ENCODE measurements around the gene MYF5.
"Not testable (repeated sequence)": the region's sequence is repeated elsewhere in the genome, so short reads cannot be mapped to it uniquely, and the experiment has no call there.

The MYF5 gene

GRCh38 chr12:80716696-80717469, at the start of gene MYF5:
TSS of gene MYF5 (plus strand) at chr12:80716912. CDS start at chr12:80717064, 152 bp downstream.
- DNase-seq: no peak

GRCh38 chr12:80670214-80670613, 46.5 kb upstream of the MYF5 start:
- no peak for DNase-seq

GRCh38 chr12:80676042-80676636, 40.6 kb upstream of the MYF5 start:
- not testable (repeated sequence) for DNase-seq

- DNase-seq: no peak
Observed at GRCh38 chr12:80676856-80677255, 39.9 kb upstream of the MYF5 start.

GRCh38 chr12:80677994-80678393, 38.7 kb upstream of the MYF5 start:
- no peak for DNase-seq

- DNase-seq: no peak
Observed at GRCh38 chr12:80679346-80680131, 37.2 kb upstream of the MYF5 start.

- no peak for DNase-seq
Observed at GRCh38 chr12:80681287-80681686, 35.4 kb upstream of the MYF5 start.

- DNase-seq: no peak
Observed at GRCh38 chr12:80681786-80682185, 34.9 kb upstream of the MYF5 start.

GRCh38 chr12:80684077-80684495, 32.6 kb upstream of the MYF5 start:
- DNase-seq: no peak

- DNase-seq: no peak
Observed at GRCh38 chr12:80690090-80690489, 26.6 kb upstream of the MYF5 start.

GRCh38 chr12:80690513-80690912, 26.2 kb upstream of the MYF5 start:
- no peak for DNase-seq

- no peak for DNase-seq
Observed at GRCh38 chr12:80692114-80692513, 24.6 kb upstream of the MYF5 start.

GRCh38 chr12:80697270-80697887, 19.3 kb upstream of the MYF5 start:
- DNase-seq: no peak

GRCh38 chr12:80698256-80698655, 18.5 kb upstream of the MYF5 start:
- DNase-seq: no peak

- DNase-seq: no peak
Observed at GRCh38 chr12:80698847-80699542, 17.7 kb upstream of the MYF5 start.

- no peak for DNase-seq
Observed at GRCh38 chr12:80700327-80700726, 16.4 kb upstream of the MYF5 start.

GRCh38 chr12:80701388-80701787, 15.3 kb upstream of the MYF5 start:
- no peak for DNase-seq

GRCh38 chr12:80702889-80703805, 13.6 kb upstream of the MYF5 start:
- DNase-seq: no peak

- no peak for DNase-seq
Observed at GRCh38 chr12:80704420-80704819, 12.3 kb upstream of the MYF5 start.

- DNase-seq: no peak
Observed at GRCh38 chr12:80707126-80707829, 9.4 kb upstream of the MYF5 start, which contains the start of gene MYF6. TSS of gene MYF6 (plus strand) at chr12:80707634. CDS start at chr12:80707720, 86 bp downstream.

- no peak for DNase-seq
Observed at GRCh38 chr12:80707830-80708258, 8.9 kb upstream of the MYF5 start.
